T-helper 9 cell (primary cell): ENCODE results near the gene SLC7A5.
A peak's percentile ranks its signal among the peaks of the same experiment; 100 is the strongest.
"Not testable (repeated sequence)": the region's sequence is repeated elsewhere in the genome, so short reads cannot be mapped to it uniquely, and the experiment has no call there.

Experiments
- DNase-seq: peaks from one replicate; pipeline ENCODE4 v3.0.0-alpha.2; 2020
- total RNA-seq, 2 donors: gene quantifications; one replicate each; lab custom pipeline; 2026; lab: John Stamatoyannopoulos, UW

Gene SLC7A5
- total RNA-seq = 137 to 358 reads per million in 2 donors

DNA sequence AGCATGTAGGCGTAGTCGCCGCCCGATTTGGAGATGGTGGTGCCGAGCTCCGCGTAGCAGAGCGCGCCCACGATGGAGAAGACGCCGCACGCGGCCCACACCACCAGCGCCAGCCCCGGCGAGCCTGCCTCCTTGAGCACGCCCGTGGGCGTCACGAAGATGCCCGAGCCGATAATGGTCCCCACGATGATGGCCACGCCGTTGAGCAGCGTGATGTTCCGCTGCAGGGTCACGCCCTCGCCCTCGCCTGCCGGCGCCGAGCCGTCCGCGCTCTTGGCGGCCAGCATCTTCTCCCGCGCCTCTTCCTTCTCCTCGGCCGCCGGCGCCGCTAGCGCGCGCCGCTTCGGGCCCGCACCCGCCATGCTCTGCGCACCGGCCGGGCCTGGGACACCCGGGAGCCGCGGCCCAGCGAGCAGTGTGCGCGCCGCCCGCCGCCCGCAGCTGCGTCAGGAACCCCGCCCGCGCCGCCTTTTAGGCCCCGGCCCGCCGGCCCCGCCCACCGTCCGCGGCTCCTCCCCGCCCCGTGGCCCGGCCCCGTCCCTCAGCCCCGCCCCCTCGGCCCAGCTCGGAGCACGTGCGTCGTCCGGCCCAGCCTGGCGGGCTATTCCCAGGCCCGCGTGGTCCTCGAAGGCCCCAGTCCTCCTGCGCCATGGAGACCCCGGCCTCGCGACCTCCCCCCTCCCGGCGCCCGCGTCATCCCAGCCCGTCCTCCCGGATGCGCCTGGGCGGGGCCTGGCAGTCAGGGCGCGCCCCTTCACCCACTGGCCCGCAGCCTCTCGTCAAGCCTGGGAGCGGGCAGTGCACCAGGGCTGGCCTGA, at the start of gene SLC7A5:
Gene SLC7A5 (minus strand): TSS at position 447 of the 818 bp plus-strand sequence. CDS start 85 bp downstream, at position 362.
- DNase-seq = peak; percentile 86

DNA sequence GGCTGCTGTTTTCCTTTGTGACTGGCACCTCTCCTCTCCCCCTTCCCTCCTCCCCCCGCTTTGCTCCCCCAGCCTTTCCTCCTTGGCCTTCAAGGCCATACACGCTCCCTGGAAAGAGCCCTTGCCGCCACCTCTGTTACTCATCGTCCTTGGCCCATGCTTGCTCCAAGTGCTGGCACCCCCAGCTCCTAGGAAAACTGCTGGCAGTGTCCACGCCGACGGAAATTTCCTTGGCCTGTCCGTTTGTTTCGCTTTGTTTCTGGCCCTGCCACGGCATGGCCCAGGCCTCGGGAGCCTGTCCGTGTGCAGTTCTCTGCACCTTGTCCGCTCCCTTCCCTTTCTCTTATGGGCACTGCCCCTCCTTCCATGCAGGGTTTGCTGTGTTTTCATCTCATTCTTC, 49.0 kb upstream of the SLC7A5 start:
- no peak for DNase-seq

DNA sequence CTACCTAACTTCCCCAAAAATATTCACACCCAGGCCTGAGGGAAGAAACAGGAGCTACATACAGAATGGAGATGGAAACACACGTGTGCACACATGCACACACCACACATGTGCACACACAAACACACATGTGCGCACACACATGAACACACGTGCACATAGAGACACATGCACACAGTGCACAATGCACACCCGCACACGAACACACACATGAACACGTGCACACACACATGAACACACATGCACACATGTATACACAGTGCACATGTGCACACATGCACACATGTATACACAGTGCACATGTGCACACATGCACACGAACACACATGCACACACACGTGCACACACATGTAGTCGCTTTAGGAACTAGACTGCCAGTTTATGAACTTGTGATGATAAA, 48.2 kb upstream of the SLC7A5 start:
- no peak for DNase-seq

DNA sequence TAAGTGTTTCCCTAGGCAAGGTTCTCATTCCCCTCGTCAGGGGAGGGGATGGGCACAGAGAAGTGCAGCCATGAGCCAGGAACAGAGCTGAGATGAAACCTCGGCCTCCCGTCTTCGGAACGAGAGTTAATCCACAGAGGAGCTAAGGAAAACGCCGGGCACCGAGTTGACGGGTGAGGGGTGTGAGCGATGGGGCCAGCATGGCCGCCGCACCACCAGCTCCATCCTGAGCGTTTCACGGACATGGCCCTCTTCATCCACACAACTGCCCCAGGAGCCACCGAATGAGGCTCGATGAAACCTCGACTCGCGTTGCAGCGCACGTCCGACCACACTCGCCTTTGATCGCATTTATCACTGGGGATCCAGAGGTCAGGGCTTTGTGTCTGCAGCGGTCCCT, 45.5 kb upstream of the SLC7A5 start:
- DNase-seq = no peak

DNA sequence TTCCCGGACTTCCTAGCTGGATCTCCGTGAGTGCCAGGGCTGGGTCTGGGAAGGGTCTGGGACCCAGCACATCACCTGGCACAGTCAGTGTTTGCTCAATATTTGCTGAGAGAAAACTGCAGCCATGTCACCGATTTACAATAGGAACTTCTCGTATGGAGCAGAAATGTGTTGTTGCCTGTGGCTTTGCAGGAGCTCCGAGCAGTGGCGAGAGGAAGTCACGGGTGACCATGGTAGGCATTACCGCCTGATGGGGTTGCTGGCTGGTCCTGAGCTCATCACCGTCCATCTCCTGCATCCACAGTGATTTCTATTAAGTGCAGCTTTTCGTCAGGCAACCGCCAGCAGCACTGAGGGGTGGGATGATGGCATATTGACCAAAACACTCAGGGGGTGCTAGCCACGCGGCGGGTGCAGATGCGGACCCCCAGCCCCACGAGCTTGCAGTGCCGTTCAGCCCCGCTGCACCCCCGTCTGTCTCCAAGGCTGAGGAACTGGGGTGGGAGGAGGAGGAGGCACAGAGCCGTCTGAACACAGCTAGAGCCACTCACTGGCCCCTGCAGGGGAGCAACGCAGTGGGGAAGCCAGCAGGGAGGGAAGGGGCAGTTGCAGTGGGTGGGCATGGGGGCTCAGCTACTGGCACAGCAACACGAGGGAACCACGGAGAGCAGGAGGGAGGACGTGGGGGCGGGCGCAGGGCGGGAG, 44.9 kb upstream of the SLC7A5 start:
- not testable (repeated sequence) for DNase-seq

DNA sequence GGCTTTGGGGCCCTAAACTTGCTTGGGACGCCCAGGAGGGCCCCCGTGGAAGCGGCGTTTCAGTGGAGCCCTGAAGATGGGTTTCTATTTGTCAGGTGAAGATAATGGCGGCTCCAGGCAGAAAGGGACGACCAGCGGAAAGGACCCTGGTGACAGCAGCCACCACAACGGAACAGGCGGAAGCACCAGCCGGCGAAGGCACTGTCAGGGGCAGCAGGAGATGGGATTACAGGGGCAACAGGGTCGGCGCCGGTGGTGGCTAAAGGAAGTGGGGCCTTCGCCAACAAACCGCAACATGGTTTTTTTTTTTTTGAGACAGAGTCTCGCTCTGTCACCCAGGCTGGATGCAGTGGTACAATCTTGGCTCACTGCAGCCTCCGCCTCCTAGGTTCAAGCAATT, 43.4 kb upstream of the SLC7A5 start:
- DNase-seq = not testable (repeated sequence)

DNA sequence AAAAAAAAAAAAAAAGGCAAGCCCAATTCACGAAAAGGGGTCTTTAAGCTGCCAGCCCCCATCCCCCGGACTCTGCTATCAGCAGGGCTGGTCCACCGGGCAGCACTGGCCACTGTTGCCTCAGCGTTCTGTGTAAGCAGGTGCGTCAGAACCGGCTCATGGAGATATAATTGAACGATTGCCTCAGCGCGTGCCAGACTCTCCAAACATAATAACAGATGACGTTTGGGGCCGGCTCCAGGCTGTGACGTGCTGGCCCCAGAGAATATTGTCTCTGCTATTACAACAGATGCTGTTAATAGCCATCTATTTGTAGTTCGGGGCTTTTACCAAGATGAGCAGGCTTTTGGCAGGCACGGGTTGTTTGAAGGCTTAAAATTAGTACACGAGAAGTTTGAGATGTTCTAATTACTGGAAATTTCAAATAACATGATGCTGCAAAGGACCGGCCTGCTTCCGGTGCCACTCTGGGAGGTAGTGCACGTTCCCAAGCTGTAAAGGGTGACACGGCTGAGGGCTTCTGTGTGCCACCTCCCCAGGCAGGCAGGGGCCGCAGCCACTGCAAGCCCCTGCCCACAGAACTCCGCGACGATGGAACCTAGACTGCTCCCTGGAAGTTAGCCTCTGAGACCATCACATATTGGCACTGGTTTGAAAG, 41.9 kb upstream of the SLC7A5 start:
- DNase-seq = not testable (repeated sequence)

DNA sequence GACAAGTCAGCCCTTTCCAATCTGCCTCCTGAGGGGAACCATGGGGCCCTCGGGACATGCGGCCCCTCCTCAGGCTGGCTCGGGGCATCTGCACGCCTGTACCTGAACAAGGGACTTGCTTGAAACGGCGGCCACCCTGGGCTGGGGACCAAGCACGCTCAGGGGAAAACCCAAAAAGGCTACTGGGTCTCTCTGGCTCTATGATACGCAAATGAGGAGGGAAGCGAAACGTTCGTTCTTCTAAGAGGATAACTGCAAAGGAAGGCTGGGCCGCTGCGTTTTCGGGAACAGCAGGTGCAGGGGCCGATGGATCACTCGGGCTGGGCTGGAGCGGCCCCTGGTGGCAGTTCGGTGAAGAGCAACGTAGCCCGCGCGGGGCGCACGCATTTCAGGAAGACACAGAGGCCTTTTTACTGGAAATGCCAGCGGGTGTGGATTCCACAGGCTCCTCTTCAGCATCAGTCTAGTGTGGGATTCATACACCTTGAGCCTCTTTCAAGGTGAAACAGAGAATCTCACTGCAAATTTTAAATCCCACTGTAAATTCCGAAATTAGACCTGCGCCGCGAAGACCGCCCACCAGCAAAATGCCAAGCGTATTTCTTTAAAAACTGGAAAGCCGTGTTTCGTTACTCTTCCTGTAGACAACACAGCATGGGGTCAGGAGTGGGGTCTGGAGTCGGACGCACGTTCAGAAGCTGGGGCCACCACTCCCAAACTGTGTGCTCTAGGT, 40.1 kb upstream of the SLC7A5 start:
- DNase-seq = peak; percentile 76

DNA sequence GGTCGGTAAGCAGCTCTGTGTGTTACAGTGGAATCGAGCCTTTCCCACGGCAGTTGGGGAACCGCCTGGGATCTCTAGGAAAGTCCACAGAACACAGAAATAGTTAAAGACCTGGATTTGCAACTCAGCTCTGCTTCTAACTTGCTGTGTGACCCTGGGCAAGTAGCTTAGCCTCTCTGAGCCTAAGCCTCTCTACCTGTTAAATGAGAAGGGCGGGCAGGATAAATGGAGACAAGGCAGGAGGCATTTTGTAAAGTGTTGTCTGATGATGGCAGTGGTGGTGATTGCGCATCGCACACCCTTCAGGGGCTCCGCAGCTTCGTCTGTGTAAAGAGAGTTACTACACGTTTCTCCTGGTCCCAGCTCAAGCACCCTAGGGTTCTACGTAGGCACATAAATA, 38.8 kb upstream of the SLC7A5 start:
- DNase-seq = not testable (repeated sequence)

DNA sequence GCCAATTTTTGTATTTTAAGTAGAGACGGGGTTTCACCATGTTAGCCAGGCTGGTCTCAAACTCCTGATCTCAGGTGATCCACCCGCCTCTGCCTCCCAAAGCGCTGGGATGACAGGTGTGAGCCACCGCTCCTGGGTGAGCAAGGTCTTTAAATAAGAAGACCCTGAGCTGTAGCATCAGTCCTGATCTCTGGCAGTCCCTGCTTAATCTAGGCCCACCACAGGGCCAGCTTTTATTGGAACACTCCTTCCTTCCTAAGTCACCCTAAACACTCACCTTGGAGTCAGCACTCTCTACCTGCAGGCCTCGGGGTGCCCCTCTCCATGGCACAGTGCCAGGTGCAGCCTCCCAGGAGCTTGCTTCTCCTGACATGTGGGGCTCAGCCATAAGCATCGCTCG, 36.2 kb upstream of the SLC7A5 start:
- not testable (repeated sequence) for DNase-seq

DNA sequence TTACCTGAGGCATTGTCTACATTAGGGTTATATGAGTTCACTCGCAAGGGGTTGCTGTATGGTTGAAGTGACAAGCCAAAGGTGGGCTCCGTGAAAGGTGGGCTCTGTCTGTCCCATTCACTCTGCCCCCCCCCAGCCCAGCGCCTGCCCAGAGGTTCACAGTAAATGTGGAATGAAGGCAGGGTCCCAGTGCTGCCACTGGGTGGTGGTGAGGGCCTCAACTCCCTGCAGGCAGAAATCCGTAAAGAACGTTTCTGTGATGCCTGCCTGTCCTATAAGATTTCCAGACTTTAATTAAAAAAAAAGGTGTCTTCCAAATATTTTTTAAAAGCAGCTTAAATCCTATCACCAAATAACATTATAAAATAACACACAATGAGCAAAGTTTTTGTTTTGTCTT, 35.7 kb upstream of the SLC7A5 start:
- DNase-seq = not testable (repeated sequence)

DNA sequence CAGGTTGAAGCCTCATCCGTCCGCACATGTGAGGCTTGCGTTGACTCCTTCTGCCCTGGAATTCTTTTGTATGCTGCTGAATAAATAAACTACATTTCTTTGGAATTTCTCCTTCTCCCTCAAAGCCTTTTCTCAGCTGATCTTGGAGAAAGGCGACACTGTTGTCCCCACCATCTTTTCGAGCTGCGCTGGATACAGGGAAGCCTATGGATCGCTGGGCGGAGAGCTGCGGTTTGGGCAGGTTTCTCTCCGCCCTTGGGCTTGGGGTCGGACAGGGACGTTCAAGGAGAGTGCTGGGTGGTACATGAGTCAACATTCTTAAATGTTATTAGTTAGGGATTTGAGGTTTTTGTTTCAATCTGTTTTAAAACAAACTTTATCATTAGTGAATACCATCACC, 31.2 kb upstream of the SLC7A5 start:
- not testable (repeated sequence) for DNase-seq

DNA sequence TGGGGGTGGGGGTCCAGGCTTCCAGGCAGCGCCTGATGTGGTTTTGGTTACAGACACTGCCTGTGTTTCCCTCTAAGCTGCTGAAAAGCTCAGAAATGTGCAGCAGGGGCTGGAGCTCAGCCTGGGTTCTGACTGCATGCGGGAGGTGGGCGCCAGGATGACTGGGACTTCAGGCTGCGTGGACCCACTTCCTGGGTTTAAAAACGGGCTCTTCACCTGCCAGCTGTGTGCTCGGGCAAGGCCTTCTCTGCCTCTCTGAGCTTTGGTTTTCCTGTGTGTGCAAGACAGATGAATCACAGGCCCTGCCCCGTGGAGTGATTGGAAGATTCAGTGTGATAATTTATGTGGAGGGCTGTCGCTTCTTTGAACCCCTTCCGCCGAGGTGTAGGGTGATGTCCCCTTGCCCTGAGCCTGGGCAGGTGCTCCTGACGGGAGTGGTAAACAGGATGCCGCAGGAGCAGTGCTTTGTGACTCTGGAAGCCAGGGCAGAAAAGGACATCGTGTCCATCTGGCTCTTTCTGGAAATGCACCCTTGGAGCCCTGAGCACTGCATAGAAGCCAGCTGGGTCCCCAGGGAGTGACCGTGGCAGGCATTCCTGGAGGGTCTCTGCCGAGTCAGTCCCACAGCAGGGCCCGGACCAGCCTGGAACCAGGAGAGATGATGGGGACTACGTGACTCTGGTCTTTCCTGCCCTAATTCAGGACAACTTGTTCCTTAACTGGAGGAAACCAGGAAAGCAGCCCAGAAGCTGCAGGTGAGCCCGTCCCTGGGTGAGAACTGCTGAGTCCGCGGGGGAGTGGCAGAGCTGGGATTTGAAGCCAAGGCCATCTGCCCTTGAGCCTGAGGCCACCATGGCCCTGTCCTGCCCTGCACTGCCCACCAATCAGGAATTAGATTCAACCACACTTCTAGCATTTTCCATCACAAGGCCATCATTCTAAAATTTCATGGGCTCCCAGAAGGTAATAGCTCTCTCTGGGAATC, 28.5 kb upstream of the SLC7A5 start:
- peak; percentile 27 for DNase-seq

DNA sequence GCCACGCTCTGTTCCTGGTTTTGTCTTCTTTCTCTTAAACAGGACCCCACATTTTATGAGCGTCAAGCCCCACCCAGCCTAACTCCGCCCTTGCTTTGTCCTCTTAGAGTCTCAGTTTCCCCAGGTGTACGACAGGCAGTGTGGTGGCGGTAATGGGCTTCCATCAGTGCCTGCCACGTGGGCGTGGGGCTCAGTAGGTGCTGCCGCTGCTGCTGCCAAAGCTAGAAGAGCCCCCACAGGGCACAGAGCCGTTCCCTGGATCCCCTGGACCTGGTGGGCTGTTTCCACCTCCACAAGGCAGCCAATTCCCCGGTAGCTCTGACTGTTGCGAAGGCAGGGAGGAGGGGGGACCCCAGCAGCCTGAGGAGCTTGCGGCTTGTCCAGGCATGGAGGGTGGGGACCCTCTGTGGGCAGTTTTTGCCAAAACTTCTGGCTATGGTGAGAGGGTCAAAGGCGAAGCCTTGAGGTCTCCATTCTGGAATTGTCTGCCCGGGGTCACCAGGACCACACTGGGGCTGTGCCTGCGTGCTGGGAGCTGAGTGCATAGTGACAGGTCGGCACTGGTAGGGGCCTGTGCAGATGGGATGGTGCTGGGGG, 27.7 kb upstream of the SLC7A5 start:
- not testable (repeated sequence) for DNase-seq

DNA sequence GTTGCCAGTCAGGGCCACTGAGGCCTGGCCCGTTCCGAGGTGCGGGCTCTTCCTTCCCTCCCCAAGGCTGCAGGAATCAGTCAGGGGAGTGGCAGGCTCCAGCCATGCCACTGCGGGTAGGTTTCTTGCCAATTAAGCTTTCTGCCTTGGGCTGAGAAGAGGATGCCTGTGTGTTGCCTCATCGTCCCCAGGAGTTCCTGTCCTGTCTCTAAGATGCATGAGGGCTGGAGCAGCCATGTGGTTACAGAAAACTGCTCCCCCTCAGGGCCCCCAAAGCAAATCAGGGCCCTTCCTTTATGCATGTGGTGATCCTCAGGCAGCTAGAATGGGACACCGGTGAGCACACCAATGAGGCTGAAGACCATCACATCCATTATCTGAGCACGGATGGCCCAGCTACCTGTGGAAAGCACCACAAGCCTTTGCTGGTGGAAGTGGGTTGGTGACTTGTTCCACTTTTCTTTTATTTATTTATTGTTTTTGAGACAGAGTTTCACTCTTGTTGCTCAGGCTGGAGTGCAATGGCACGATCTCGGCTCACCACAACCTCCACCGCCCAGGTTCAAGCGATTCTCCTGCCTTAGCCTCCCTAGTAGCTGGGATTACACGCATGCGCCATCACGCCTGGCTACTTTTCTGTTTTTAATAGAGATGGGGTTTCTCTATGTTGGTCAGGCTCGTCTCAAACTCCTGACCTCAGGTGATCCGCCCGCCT, 27.0 kb upstream of the SLC7A5 start:
- DNase-seq = not testable (repeated sequence)

DNA sequence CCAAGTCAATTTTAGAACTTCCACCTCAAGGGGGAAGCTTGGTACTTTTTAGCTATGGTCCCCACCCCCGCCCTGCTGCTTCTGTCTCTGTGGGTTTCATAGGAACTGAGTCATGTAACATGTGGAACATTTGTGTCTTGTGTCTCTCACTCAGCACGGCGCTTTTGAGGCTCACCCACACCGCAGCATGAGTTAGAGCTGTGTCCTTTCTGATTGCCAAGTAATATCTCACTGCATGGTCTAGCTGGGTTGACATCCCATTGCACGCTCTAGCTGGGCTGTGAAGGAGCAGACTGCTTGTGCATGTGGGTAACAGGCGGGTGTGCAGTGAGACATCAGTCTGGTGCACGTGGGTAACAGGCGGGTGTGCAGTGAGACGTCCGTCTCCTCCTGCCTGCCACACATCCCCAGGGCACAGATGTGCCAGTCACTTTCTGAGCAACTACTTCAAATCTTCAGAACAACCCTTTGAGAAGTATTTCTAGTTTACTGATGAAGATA, 26.4 kb upstream of the SLC7A5 start:
- DNase-seq = peak; percentile 34

DNA sequence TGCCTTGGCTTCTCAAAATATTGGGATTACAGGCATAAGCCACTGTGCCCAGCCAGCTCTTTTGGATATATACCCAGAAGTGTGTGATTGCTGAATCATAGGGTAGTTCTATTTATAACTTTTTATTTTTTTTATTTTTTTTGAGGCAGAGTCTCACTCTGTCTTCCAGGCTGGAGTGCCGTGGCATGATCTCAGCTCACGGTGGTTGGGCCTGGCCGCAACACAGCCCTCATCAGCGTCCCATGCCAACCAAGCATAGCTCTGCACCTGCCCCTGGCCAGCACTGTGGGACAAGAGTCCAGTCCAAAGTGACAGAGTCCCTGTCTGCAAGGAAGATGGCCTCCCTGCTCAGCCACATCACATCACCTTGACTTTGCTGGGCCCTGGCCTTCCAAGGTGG, 24.7 kb upstream of the SLC7A5 start:
- not testable (repeated sequence) for DNase-seq

DNA sequence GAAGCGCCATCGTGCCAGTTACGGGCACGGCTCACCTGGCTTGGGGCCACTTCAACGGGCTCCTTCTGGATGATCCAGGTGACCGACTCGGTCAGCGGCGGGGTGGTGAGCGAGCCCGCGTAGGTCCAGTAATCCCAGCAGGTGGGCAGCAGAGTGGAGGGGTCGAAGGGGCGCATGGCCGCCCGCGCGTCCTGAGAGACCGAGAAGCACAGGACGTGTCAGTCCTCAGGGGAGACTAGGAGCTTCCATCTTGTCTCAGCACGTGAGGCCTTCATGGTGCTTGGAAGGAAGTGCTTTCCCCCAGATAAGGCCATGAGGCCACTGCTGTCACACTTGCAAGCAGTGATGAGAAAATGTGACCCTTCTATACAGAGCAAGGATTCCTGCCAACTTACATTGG, 22.5 kb upstream of the SLC7A5 start:
- DNase-seq = no peak

DNA sequence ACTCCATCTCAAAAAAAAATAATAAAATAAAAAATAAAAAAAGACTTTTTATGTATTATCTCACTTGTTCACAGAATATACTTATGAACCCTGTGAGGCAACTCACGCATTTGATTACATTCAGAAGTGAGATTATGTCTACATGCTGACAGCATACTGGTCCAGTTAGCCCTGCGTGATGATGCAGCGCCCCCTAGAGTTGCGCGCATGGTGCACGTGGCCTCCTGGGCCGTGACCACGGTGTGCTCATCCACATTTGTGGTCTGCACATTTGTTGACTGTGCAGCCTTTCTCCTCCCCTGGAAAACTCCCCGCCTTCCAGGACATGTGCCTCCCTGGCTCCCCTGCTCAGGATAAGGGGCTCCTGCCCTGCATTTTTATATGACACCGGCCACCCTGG, 20.5 kb upstream of the SLC7A5 start:
- DNase-seq = not testable (repeated sequence)

DNA sequence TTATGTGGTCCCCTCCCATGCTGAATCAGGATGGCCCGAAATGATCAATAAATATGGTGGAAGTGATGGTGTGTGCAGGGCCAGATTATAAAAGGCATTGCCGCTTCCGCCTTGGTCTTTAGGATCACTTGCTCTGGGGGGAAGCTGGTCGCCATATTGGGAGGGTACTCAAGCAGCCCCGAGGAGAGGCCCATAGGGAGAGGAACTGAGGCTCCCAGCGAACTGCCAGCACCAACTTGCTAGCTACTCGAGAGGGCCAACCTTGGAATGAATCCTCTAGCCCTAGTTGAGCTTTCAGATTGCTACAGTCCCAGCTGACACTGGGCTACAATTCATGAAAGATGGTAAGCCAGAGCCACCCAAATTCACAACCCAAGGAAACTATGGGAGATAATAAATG, 19.0 kb upstream of the SLC7A5 start:
- DNase-seq = not testable (repeated sequence)
